CD4-positive, alpha-beta T cell (primary cell): ENCODE data around the gene RAB9A. TPM values are rescaled to one million over a fixed set of nuclear protein-coding genes. Genes with fewer than 3 reads are reported as not detected.

ENCODE experiments used
- ATAC-seq: fragments of 200-7000 bp; cut with Tn5 transposase; one replicate; pipeline ENCODE4 v1.10.0; 2022; ENCODE audit warnings: mild to moderate bottlenecking; ENCODE audit not compliant: poor library complexity
- CTCF ChIA-PET: fragments of 350-600 bp; sonication (Branson Sonifier 250); formaldehyde crosslinking; loops from one replicate; lab custom pipeline; 2021; ENCODE audit warnings: antibody characterized with exemption, inconsistent platforms; lab: Charles Lee
- POLR2A ChIA-PET: fragments of 350-600 bp; sonication (Branson Sonifier 250); formaldehyde crosslinking; loops from one replicate; lab custom pipeline; 2021; ENCODE audit warnings: antibody characterized with exemption, inconsistent platforms; lab: Charles Lee
- DNase-seq, 14 experiments: peaks; one replicate each; pipeline ENCODE4 v3.0.0-alpha.2; 2013 to 2020; ENCODE audit warnings: mixed read lengths in 2 of 14
- H3K27ac ChIP-seq, 2 donors: one replicate each; pipeline versions ENCODE4 v1.5.1 to v1.7.0; 2013; ENCODE audit warnings: low read length in 2 of 2, low read depth in 1 of 2, mild to moderate bottlenecking in 1 of 2
- H3K27me3 ChIP-seq, 2 experiments: 1 replicate in 1 of 2; 2 replicates in 1 of 2; pipeline versions ENCODE4 v1.6.1 to v1.7.0; 2013; ENCODE audit warnings: low read length in 2 of 2, control low read depth in 1 of 2, mild to moderate bottlenecking in 1 of 2, moderate library complexity in 1 of 2; ENCODE audit not compliant: insufficient read depth in 2 of 2, control insufficient read depth in 1 of 2
- H3K36me3 ChIP-seq: one replicate; pipeline ENCODE4 v1.6.1; 2013; ENCODE audit warnings: low read length, control low read depth; ENCODE audit not compliant: insufficient read depth
- H3K4me1 ChIP-seq: one replicate; pipeline ENCODE4 v1.6.1; 2013; ENCODE audit warnings: low read length, control low read depth; ENCODE audit not compliant: insufficient read depth
- H3K4me3 ChIP-seq: one replicate; pipeline ENCODE4 v1.5.1; 2013; ENCODE audit warnings: mild to moderate bottlenecking, low read length, moderate library complexity
- H3K9me3 ChIP-seq, 2 experiments: 1 replicate in 1 of 2; 2 replicates in 1 of 2; pipeline versions ENCODE4 v1.6.1 to v1.7.0; 2013; ENCODE audit warnings: low read length in 2 of 2, mild to moderate bottlenecking in 2 of 2, control low read depth in 1 of 2, moderate library complexity in 1 of 2; ENCODE audit not compliant: control insufficient read depth in 1 of 2, insufficient read depth in 1 of 2
- H3K27ac Mint-ChIP-seq: one replicate; pipeline ENCODE4 v1.8.0; 2020; ENCODE audit warnings: mixed read lengths
- H3K27me3 Mint-ChIP-seq: one replicate; pipeline ENCODE4 v1.8.0; 2021; ENCODE audit warnings: mixed read lengths
- H3K36me3 Mint-ChIP-seq: one replicate; pipeline ENCODE4 v1.8.0; 2021; ENCODE audit warnings: low read depth, mixed read lengths
- H3K4me1 Mint-ChIP-seq: one replicate; pipeline ENCODE4 v1.8.0; 2021; ENCODE audit warnings: low read depth, mixed read lengths
- H3K4me3 Mint-ChIP-seq: one replicate; pipeline ENCODE4 v1.8.0; 2020; ENCODE audit warnings: mild to moderate bottlenecking, mixed read lengths
- H3K9me3 Mint-ChIP-seq: one replicate; pipeline ENCODE4 v1.8.0; 2020; ENCODE audit warnings: mixed read lengths
- intact Hi-C, 2 experiments: fragments of 100-400 bp; cut with DNase I in 1 of 2; cut with micrococcal nuclease in 1 of 2; formaldehyde crosslinking; loops; one replicate each; pipeline versions ENCODE4 v1.15.1 to v1.9.0; 2023 to 2025; cut with DNase I, micrococcal nuclease
- total RNA-seq, 174 experiments: library from RNA in 2 of 174; stranded (reverse) in 2 of 174; gene quantifications; one replicate each; pipeline ENCODE4 v1.2.3 and lab custom pipeline; 2021 to 2026
- TF ChIP-seq, protein P1 (sequence below): fragments of 200-600 bp; IDR thresholded peaks from one replicate; pipeline ENCODE4 v1.8.0; 2022; ENCODE audit warnings: antibody characterized with exemption, mild to moderate bottlenecking

RAB9A gene
- total RNA-seq, 2 experiments from 2014 or later = 21.4 to 25.2 TPM

DNA sequence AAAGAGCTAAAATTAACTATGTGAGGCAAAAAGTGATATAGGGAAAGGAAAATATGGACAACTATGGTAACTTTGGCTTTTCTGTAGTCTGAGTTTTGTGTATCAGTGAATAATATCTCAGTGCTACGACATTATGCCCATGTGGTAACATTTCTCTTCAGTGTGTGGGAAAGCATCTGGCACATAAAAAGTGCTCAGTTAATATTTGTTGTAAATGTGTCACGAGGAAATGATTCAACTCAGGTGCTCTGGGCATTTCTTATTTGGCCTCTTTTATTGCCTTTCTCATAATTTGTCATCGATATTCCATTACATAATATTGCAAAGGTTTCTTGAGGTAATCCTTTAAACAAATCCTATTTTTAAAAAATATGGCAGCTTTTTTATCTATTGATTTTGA, 63.2 kb downstream of the RAB9A start:
- intact Hi-C loops = loop anchor here in 1 of 2 experiments (10.0 kb wide), 1 partner anchor 1573 kb away; no protein-coding TSS in a partner anchor
- Mint-ChIP-seq H3K9me3 (no peaks in the 10 kb centered on the region), H3K36me3 (peaks cover 64% of the 10 kb centered on the region), H3K4me1 (peaks cover 31% of the 10 kb centered on the region), H3K27me3 (no peaks in the 10 kb centered on the region), H3K4me3 (no peak overlapping the region), H3K27ac (no peak overlapping the region)
- CTCF ChIA-PET = no interaction called here
- H3K9me3 ChIP-seq = no peaks in the 10 kb centered on the region
- H3K4me3 ChIP-seq = no peak overlapping the region
- POLR2A ChIA-PET = interaction anchor here (2.6 kb wide), 1 partner anchor 18 kb away, joined by 12 read pairs; the partner anchor contains the start of genes OFD1 and TRAPPC2
- H3K36me3 ChIP-seq = peaks cover 46% of the 10 kb centered on the region
- H3K27ac ChIP-seq = no peak overlapping the region
- H3K4me1 ChIP-seq = peaks cover 3% of the 10 kb centered on the region
- ATAC-seq (no peak), DNase-seq (no peak)
- TF ChIP-seq, protein P1, sequence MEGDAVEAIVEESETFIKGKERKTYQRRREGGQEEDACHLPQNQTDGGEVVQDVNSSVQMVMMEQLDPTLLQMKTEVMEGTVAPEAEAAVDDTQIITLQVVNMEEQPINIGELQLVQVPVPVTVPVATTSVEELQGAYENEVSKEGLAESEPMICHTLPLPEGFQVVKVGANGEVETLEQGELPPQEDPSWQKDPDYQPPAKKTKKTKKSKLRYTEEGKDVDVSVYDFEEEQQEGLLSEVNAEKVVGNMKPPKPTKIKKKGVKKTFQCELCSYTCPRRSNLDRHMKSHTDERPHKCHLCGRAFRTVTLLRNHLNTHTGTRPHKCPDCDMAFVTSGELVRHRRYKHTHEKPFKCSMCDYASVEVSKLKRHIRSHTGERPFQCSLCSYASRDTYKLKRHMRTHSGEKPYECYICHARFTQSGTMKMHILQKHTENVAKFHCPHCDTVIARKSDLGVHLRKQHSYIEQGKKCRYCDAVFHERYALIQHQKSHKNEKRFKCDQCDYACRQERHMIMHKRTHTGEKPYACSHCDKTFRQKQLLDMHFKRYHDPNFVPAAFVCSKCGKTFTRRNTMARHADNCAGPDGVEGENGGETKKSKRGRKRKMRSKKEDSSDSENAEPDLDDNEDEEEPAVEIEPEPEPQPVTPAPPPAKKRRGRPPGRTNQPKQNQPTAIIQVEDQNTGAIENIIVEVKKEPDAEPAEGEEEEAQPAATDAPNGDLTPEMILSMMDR = no peak
- no peaks in the 10 kb centered on the region for H3K27me3 ChIP-seq

DNA sequence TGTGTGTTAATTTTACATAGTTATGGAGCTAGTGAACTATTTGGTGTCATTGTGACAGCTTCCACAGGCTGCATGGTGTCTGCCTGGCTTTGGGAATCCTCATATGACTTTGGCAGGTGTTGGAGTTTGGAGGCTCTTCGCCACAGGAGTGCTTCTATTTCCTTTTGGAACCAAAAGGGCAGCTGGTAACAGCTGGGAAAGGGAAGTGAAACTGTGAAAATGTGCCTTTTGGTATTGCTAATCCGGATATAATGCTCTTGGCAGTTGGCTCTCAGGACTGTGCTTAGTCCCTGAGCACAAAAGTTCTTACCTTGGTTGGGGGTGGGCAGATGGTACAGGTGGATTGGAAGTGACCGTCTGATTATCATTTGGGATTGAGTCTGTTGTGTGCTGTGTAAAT, 63.7 kb downstream of the RAB9A start:
- Mint-ChIP-seq H3K4me3 (no peak overlapping the region), H3K27me3 (no peaks in the 10 kb centered on the region), H3K27ac (peak overlapping the region; percentile 64), H3K36me3 (peaks cover 62% of the 10 kb centered on the region), H3K9me3 (no peaks in the 10 kb centered on the region), H3K4me1 (peaks cover 26% of the 10 kb centered on the region)
- Histone ChIP-seq H3K9me3 (no peaks in the 10 kb centered on the region), H3K27me3 (no peaks in the 10 kb centered on the region), H3K4me3 (no peak overlapping the region), H3K27ac (no peak overlapping the region), H3K4me1 (peaks cover 3% of the 10 kb centered on the region), H3K36me3 (peaks cover 49% of the 10 kb centered on the region)
- TF ChIP-seq, protein P1 = no peak
- intact Hi-C loops = loop anchor here in 1 of 2 experiments (10.0 kb wide), 1 partner anchor 1572 kb away; no protein-coding TSS in a partner anchor
- ChIA-PET CTCF (no interaction called here), POLR2A (interaction anchor here (2.6 kb wide), 1 partner anchor 18 kb away, joined by 12 read pairs; the partner anchor contains the start of genes OFD1 and TRAPPC2)
- ATAC-seq (no peak), DNase-seq (peak in 2 of 14 experiments; percentile 12 to 19)

DNA sequence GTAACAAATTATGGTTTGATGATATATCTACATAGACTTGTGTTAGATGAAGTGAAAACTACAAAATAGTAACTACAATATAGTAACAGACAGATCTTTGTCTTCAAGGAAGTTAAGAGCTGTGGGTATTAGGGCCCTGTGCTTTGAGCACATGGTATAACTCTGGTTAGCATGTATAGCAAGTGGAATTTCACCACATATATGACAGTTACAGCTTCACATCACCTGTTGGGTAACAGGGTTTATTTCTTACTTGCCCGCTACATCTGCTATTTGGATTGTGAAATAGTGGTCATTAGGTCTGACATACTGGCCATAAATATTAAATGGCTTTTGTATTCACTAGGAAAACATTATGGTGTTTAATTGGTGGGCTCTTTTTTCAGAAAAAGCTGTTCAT, 65.8 kb downstream of the RAB9A start:
- POLR2A ChIA-PET = interaction anchor here (0.7 to 1.4 kb wide), 4 partner anchors 20 to 267 kb away, joined by 3 to 10 read pairs (median 4); partner anchors contain the start of genes OFD1, RAB9A and TRAPPC2
- H3K4me3 Mint-ChIP-seq = no peak overlapping the region
- no peak overlapping the region for H3K4me3 ChIP-seq
- H3K27me3 ChIP-seq = no peaks in the 10 kb centered on the region
- H3K4me1 ChIP-seq = peaks cover 3% of the 10 kb centered on the region
- H3K9me3 Mint-ChIP-seq = no peaks in the 10 kb centered on the region
- peaks cover 63% of the 10 kb centered on the region for H3K36me3 ChIP-seq
- DNase-seq (no peak), ATAC-seq (no peak)
- intact Hi-C loops = loop anchor here (5.0 to 10.0 kb wide), 2 partner anchors 247 to 1570 kb away; no protein-coding TSS in a partner anchor
- peaks cover 75% of the 10 kb centered on the region for H3K36me3 Mint-ChIP-seq
- CTCF ChIA-PET = interaction anchor here (1.2 kb wide), 1 partner anchor 277 kb away, joined by 3 read pairs; no protein-coding TSS in a partner anchor
- no peak overlapping the region for H3K27ac ChIP-seq
- H3K27me3 Mint-ChIP-seq = no peaks in the 10 kb centered on the region
- H3K9me3 ChIP-seq = no peaks in the 10 kb centered on the region
- peaks cover 24% of the 10 kb centered on the region for H3K4me1 Mint-ChIP-seq
- peak overlapping the region; percentile 63 for H3K27ac Mint-ChIP-seq
- TF ChIP-seq, protein P1 = no peak
